T47D (cell line): ENCODE data around the gene RANBP10.

Experiments used
- DNase-seq, 2 experiments: peaks; one replicate each; pipeline versions ENCODE4 v3.0.0 to v3.0.0-alpha.2; 2011 to 2012; ENCODE audit warnings: low read depth in 1 of 2, low spot score in 1 of 2
- JUND ChIP-seq: IDR thresholded peaks from 2 replicates; pipeline ENCODE4 v1.6.1; 2012; ENCODE audit warnings: low read depth
- in situ Hi-C: cut with HindIII; loops from 2 replicates; pipeline ENCODE4 v1.10.0; 2016; ENCODE audit warnings: low sequenced_read_pairs, low pct_unique_long_range_greater_than_20kb

RANBP10 gene

GRCh38 chr16:67814567-67814966, 8.2 kb upstream of the RANBP10 start:
- in situ Hi-C loops: no loop called here
- no peak for TF ChIP-seq JUND
- no peak for DNase-seq

DNA sequence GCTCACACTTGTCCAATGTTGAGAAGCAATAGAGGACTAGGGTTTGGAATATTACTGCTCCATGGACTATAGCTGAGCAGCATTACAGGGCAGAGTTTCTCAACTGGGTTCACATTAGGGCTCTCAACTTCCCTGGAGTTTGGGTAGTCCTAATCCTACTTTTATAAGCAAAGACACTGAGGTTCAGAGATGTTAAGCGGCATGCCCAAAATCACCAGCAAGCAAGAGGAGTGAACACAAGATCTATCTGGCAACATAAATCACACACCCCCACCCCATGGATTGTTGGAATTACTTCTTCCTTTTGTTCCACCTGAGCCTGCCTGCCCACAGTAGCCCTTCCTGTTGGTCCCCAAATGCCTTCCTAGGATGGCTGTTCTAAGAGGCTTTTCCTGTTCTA, 5.5 kb upstream of the RANBP10 start:
- TF ChIP-seq JUND: no peak
- in situ Hi-C loops: no loop called here
- no peak for DNase-seq

- TF ChIP-seq JUND: no peak
- DNase-seq: no peak
- in situ Hi-C loops: no loop called here
Measured at GRCh38 chr16:67807148-67807682, 855 bp upstream of the RANBP10 start.

GRCh38 chr16:67805718-67806427, 487 bp downstream of the RANBP10 start:
- no peak for TF ChIP-seq JUND
- DNase-seq: peak in 1 of 2 experiments; percentile 28
- in situ Hi-C loops: no loop called here

- no peak for TF ChIP-seq JUND
Measured at GRCh38 chr16:67804853-67805542, 1.4 kb downstream of the RANBP10 start.

DNA sequence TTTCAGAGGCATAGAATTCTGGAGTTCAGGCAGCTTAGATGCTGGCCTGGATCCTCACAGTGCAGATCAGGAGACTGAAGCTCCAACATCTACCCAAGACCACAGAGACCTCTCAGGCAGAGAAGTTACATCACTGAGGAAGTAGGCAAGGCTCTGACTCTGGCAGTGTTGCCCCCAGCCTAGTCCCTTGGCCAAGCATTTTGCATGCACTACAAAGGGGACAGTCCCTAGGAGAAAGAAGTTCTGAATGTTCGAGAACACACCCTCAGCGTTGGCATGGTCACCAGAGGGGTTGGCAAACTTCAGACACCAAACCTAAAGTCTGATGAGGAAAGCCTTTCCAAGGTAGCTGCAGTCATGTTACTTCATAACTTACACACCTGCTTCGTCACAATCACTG, 2.5 kb downstream of the RANBP10 start:
- in situ Hi-C loops: no loop called here

More at GRCh38 chr16:67804853-67805542, 1.4 kb downstream of the RANBP10 start:
- no peak for DNase-seq
- in situ Hi-C loops: no loop called here

DNA sequence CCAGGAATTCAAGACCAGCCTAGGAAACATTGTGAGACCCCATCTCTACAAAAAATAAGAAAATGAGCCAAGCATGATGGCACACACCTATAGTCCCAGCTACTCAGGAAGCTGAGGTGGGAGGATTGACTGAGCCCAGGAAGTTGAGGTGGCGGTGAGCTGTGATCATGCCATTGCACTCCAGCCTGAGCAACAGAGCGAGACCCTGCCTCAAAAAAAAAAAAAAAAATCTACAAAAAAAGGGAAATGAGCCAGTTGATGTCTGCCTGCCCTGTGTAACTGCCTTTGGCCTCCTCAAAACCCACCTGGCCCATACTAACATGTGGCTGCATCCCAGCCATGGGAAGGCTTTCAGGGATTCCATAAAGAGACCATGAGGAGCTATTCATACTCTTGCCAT, 4.5 kb downstream of the RANBP10 start:
- TF ChIP-seq JUND: no peak
- in situ Hi-C loops: no loop called here
- no peak for DNase-seq

More for the DNA sequence above, 2.5 kb downstream of the RANBP10 start:
- no peak for DNase-seq
- TF ChIP-seq JUND: no peak

- no peak for DNase-seq
- TF ChIP-seq JUND: no peak
- in situ Hi-C loops: no loop called here
Measured at GRCh38 chr16:67801241-67801640, 5.1 kb downstream of the RANBP10 start.

DNA sequence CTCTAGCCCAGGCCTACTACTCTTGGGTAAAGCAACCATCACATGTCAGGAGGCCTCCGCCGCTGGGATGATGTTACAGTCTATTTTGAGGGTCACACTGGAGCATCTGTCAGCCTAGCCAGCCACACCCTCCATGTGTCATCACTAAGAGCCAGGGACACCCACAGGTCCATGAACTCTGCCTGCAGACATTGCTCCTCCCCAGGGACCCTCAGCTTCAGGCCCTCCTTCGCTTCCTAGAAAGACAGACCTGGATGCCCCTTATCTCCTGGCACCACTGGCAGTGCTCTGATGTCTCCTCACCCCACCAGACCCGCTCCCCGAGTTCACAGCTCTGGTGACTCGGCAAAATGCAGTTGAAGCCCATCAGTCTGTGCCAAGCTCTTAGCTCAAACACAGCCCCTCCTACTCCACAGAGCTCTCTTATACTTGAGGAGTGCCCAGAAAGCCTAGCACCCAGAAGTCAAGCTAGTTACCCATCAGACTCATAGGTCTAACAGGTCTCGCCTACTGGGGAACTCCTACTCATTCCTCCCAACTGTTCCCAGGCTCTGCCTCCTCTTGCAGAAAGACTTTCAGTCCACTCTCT, 5.9 kb downstream of the RANBP10 start:
- TF ChIP-seq JUND: no peak
- in situ Hi-C loops: no loop called here
- DNase-seq: no peak

- DNase-seq: no peak
- TF ChIP-seq JUND: no peak
- in situ Hi-C loops: no loop called here
Measured at GRCh38 chr16:67796099-67796718, 10.2 kb downstream of the RANBP10 start.

GRCh38 chr16:67790071-67790470, 16.3 kb downstream of the RANBP10 start:
- no peak for DNase-seq
- in situ Hi-C loops: no loop called here
- no peak for TF ChIP-seq JUND

DNA sequence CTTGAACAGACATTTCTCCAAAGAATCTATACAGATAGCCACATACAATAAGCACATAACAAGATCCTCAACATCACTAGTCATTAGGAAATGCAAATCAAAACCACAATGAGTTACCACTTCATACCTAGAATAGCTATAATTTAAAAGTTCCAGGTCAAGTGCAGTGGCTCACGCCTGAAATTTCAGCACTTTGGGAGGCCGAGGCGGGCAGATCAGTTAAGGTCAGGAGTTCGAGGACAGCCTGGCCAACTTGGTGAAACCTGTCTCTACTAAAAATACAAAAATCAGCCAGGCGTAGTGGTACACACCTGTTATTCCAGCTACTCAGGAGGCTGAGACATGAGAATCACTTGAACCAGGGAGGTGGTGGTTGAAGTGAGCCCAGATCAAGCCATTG, 19.9 kb downstream of the RANBP10 start:
- in situ Hi-C loops: no loop called here
- TF ChIP-seq JUND: no peak
- DNase-seq: no peak

- TF ChIP-seq JUND: no peak
- in situ Hi-C loops: no loop called here
- DNase-seq: no peak
Measured at GRCh38 chr16:67783353-67783725, 23.0 kb downstream of the RANBP10 start.
